Measurements from ENCODE around the gene ACKR2.

Gene ACKR2

DNA sequence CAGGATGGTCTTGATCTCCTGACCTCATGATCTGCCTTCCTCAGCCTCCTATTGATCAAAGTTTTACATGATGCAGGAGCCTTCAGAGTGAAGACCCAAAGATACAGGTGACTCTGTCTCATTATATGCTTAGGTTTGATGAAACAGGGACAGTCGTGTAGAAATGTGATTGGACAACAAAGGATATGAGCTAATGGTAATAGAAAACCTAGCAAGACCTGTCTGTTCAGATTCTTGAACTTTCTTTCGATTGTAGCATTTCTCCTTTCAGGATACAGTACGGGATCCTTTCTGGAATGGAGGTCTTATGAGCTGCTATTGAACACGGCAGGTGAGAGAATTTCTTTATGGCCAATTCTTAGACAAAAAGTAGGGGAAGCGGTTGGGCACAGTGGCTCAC, at the start of gene ACKR2:
ACKR2 (plus strand) TSS at position 244 of the 400 bp plus-strand sequence. CDS start 55,058 bp downstream, outside the sequence.
- Histone ChIP-seq H3K9me3 (ENCODE audit: low read length) (no peaks in the 10 kb centered on the region), H3K4me1 (ENCODE audit: insufficient read depth, low read length) (peaks cover 7% of the 10 kb centered on the region), H3K27me3 (ENCODE audit: insufficient read depth, low read length) (no peaks in the 10 kb centered on the region), H3K4me3 (ENCODE audit: low read length) (no peak within 1 kb of the TSS), H3K36me3 (ENCODE audit: insufficient read depth, low read length) (no peaks in the 10 kb centered on the region), H2AFZ (ENCODE audit: low read depth, low read length) (no peak within 1 kb of the TSS)

- no peak overlapping the region for H2AFZ ChIP-seq (ENCODE audit: low read depth, low read length)
- peaks cover 4% of the 10 kb centered on the region for H3K27me3 ChIP-seq (ENCODE audit: insufficient read depth, low read length)
- no peaks in the 10 kb centered on the region for H3K36me3 ChIP-seq (ENCODE audit: insufficient read depth, low read length)
- no peak overlapping the region for H3K4me3 ChIP-seq (ENCODE audit: low read length)
- no peaks in the 10 kb centered on the region for H3K9me3 ChIP-seq (ENCODE audit: low read length)
- peaks cover 5% of the 10 kb centered on the region for H3K4me1 ChIP-seq (ENCODE audit: insufficient read depth, low read length)
Observed at GRCh38 chr3:42762046-42762724, 47.1 kb upstream of the ACKR2 start.

DNA sequence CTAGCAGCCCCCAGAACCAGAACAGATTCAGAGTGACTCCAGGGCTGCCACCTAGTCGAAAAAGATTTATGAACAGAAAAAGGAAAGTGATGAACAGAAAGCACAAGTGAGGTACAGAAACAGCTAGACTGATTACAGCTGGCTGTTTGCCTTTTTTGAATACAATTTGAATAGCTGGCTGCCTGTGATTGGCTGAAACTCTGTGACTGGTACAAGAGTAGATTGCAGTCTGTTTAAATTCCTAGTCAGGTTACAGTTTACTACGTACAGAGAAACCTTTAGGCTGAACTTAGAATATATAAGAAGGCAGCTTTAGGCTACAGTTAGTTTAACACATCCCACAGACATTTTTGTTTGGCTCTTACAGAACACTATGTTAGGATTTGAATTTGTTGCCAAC, 46.2 kb upstream of the ACKR2 start:
- peaks cover 4% of the 10 kb centered on the region for H3K27me3 ChIP-seq (ENCODE audit: insufficient read depth, low read length)
- no peaks in the 10 kb centered on the region for H3K9me3 ChIP-seq (ENCODE audit: low read length)
- H3K36me3 ChIP-seq (ENCODE audit: insufficient read depth, low read length): no peaks in the 10 kb centered on the region
- peaks cover 5% of the 10 kb centered on the region for H3K4me1 ChIP-seq (ENCODE audit: insufficient read depth, low read length)
- no peak overlapping the region for H3K4me3 ChIP-seq (ENCODE audit: low read length)
- H2AFZ ChIP-seq (ENCODE audit: low read depth, low read length): no peak overlapping the region

DNA sequence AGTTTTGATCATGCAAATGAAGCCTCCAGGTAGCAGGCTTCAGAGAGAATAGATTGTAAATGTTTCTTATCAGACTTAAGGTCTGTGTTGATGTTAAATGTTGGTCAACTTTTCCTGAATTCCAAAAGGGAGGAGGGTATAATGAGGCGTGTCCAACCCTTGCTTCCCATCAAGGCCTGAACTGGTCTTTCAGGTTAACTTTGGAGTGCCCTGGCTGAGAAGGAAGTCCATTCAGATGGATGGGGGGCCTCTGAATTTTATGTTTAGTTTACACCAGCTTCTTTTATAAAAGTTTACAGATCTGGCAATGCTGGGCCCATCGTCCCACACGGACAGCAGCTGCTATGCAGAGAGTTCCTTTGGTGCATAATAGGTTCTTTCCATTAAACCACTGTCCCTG, 45.1 kb upstream of the ACKR2 start:
- peaks cover 4% of the 10 kb centered on the region for H3K27me3 ChIP-seq (ENCODE audit: insufficient read depth, low read length)
- no peak overlapping the region for H2AFZ ChIP-seq (ENCODE audit: low read depth, low read length)
- H3K9me3 ChIP-seq (ENCODE audit: low read length): no peaks in the 10 kb centered on the region
- no peaks in the 10 kb centered on the region for H3K36me3 ChIP-seq (ENCODE audit: insufficient read depth, low read length)
- peaks cover 5% of the 10 kb centered on the region for H3K4me1 ChIP-seq (ENCODE audit: insufficient read depth, low read length)
- no peak overlapping the region for H3K4me3 ChIP-seq (ENCODE audit: low read length)

- Histone ChIP-seq H3K4me1 (ENCODE audit: insufficient read depth, low read length) (peaks cover 5% of the 10 kb centered on the region), H3K9me3 (ENCODE audit: low read length) (no peaks in the 10 kb centered on the region), H2AFZ (ENCODE audit: low read depth, low read length) (no peak overlapping the region), H3K36me3 (ENCODE audit: insufficient read depth, low read length) (no peaks in the 10 kb centered on the region), H3K4me3 (ENCODE audit: low read length) (no peak overlapping the region), H3K27me3 (ENCODE audit: insufficient read depth, low read length) (peaks cover 4% of the 10 kb centered on the region)
Observed at GRCh38 chr3:42764561-42765295, 44.5 kb upstream of the ACKR2 start.

DNA sequence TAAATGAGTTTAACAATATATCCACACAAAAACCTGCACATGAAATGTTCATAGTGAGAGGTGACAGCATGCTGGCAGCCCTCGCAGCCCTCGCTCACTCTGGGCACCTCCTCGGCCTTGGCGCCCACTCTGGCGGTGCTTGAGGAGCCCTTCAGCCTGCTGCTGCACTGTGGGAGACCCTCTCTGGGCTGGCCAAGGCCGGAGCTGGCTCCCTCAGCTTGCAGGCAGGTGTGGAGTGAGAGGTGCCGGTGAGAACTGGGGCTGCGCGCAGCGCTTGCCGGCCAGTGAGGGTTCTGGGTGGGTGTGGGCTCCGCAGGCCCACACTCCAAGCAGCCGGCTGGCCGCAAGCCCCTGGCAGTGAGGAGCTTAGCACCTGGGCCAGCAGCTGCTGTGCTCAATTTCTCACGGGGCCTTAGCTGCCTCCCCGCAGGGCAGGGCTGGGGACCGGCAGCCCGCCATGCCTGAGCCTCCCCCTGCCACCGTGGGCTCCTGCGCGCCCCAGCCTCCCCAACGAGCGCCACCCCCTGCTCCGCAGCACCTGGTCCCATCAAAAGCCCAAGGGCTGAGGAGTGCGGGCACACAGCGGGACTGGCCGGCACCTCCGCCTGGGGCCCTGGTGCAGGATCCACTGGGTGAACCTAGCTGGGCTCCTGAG, 39.6 kb upstream of the ACKR2 start:
- H3K4me1 ChIP-seq (ENCODE audit: insufficient read depth, low read length): peaks cover 9% of the 10 kb centered on the region
- H3K36me3 ChIP-seq (ENCODE audit: insufficient read depth, low read length): no peaks in the 10 kb centered on the region
- no peak overlapping the region for H3K4me3 ChIP-seq (ENCODE audit: low read length)
- no peaks in the 10 kb centered on the region for H3K9me3 ChIP-seq (ENCODE audit: low read length)
- peaks cover 4% of the 10 kb centered on the region for H3K27me3 ChIP-seq (ENCODE audit: insufficient read depth, low read length)
- no peak overlapping the region for H2AFZ ChIP-seq (ENCODE audit: low read depth, low read length)

DNA sequence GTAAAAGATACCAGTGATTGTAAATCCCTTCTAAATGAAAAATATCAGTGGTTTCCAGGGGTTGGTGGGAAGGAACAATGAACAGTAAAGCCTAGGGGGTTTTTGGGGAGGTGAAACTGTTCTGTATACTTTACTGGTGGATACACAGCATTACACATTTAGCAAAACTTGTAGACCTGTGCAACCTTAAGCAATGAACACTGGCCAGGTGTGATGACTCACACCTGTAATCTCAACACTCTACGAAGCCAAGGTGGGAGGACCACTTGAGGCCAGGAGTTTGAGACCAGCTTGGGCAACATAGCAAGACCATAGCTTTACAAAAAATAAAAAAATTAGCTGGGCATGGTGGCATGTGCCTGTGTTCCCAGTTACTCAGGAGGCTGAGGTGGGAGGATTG, 38.0 kb upstream of the ACKR2 start:
- Histone ChIP-seq H3K36me3 (ENCODE audit: insufficient read depth, low read length) (peaks cover 2% of the 10 kb centered on the region), H2AFZ (ENCODE audit: low read depth, low read length) (no peak overlapping the region), H3K27me3 (ENCODE audit: insufficient read depth, low read length) (peaks cover under 1% of the 10 kb centered on the region), H3K4me3 (ENCODE audit: low read length) (no peak overlapping the region), H3K9me3 (ENCODE audit: low read length) (no peaks in the 10 kb centered on the region), H3K4me1 (ENCODE audit: insufficient read depth, low read length) (peaks cover 9% of the 10 kb centered on the region)

DNA sequence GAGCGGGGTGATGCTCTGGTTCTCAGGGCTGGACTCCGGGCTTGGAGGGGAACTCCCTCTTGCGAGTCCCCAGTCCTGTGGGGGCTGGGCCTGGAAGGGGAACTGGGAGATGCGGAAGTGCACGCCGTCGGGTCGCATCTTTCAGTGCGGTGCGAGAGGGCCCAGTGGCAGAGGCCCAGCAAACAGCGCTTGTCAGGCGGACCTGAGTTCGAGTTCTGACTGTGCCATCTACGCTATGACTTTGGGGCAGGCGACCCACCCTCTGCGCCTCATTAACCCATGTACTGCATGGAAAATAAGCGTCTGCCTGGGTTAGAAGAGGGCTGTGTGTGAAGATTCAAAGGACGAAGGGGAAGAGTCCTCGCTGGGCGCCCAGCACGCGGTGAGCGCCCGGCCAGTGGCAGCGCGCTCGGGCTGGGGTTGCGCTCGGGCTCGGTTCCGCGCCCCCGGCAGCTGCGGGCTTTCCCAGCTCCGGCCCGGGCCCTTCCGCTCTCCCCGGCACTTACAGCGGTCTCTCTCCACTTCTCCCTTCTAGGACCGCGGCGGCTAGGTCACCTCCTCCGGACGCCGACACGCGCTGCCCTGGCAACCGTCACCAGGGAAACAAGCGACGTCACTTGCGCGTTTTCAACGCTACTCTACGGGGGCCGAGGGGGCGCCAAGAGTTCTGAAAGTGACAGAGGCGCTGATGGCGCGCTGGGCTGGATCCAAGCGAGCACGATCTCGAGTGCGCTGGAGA, 36.4 kb upstream of the ACKR2 start, which contains the start of gene CCDC13:
CCDC13 (minus strand) TSS at position 584 of the 739 bp plus-strand sequence. CDS start 14,908 bp downstream, outside the sequence.
- H2AFZ ChIP-seq (ENCODE audit: low read depth, low read length): peak within 1 kb of the TSS; percentile 78
- peaks cover 9% of the 10 kb centered on the region for H3K4me1 ChIP-seq (ENCODE audit: insufficient read depth, low read length)
- H3K9me3 ChIP-seq (ENCODE audit: low read length): no peaks in the 10 kb centered on the region
- H3K27me3 ChIP-seq (ENCODE audit: insufficient read depth, low read length): no peaks in the 10 kb centered on the region
- peak within 1 kb of the TSS; percentile 90 for H3K4me3 ChIP-seq (ENCODE audit: low read length)
- H3K36me3 ChIP-seq (ENCODE audit: insufficient read depth, low read length): peaks cover 2% of the 10 kb centered on the region

DNA sequence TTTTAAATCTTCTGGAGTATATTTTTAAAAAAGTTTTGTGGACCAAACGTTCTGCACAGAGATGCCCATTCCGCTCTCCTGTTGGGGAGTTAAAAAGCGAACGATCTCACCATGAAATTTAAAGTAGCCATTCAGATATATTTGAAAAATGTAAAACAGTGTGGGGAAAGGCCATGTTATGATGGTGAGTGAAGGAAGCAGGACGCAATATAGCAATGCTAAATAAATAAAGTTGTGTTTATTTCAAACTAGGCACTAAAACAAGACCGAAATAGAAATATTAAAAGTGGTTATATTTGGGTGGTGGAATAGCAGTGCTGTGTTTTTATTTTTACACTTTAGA, 35.9 kb upstream of the ACKR2 start:
- Histone ChIP-seq H3K9me3 (ENCODE audit: low read length) (no peaks in the 10 kb centered on the region), H3K36me3 (ENCODE audit: insufficient read depth, low read length) (peaks cover 2% of the 10 kb centered on the region), H3K4me1 (ENCODE audit: insufficient read depth, low read length) (peaks cover 9% of the 10 kb centered on the region), H2AFZ (ENCODE audit: low read depth, low read length) (peak overlapping the region; percentile 78), H3K27me3 (ENCODE audit: insufficient read depth, low read length) (no peaks in the 10 kb centered on the region), H3K4me3 (ENCODE audit: low read length) (peak overlapping the region; percentile 90)

DNA sequence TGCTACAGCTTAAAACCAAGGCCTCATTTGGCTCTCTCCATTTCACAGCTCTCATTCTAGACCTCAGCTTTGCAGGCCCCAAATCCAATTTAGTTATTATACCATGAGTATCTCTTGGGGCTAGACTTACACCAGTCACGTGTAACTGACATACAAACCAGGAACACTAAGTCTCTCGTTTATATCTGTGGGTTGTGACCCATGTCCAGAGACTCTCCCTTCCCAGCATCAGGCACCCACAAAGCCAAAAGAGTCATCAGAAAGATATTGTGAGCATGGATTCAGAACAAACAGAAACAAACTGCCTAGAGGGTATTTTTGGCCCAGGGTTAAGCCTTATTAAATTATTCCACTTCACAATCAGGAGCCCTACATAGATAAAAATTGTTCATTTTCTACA, 30.6 kb upstream of the ACKR2 start:
- H3K4me1 ChIP-seq (ENCODE audit: insufficient read depth, low read length): peaks cover 2% of the 10 kb centered on the region
- no peak overlapping the region for H2AFZ ChIP-seq (ENCODE audit: low read depth, low read length)
- peaks cover 16% of the 10 kb centered on the region for H3K36me3 ChIP-seq (ENCODE audit: insufficient read depth, low read length)
- no peaks in the 10 kb centered on the region for H3K9me3 ChIP-seq (ENCODE audit: low read length)
- no peak overlapping the region for H3K4me3 ChIP-seq (ENCODE audit: low read length)
- no peaks in the 10 kb centered on the region for H3K27me3 ChIP-seq (ENCODE audit: insufficient read depth, low read length)

DNA sequence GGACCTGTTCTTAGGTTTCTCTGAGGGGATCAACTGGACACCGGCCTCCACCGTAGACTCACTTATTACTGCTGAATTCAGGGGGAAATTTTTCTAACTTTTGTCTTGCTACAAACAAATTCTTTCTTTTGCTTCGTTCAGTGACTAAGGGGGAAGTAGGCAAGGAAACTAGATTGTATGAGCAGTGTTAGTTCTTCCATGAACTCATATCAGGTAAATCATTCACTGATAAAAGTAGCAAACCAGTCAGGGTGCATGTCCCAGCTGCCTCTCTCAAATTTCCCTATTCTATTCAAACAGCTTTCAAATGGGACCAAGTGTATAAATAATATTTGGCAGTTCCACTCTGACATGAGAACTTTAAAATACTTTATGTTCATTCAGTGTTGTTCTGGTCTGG, 28.8 kb upstream of the ACKR2 start:
- no peaks in the 10 kb centered on the region for H3K27me3 ChIP-seq (ENCODE audit: insufficient read depth, low read length)
- peaks cover 2% of the 10 kb centered on the region for H3K4me1 ChIP-seq (ENCODE audit: insufficient read depth, low read length)
- H2AFZ ChIP-seq (ENCODE audit: low read depth, low read length): no peak overlapping the region
- H3K9me3 ChIP-seq (ENCODE audit: low read length): no peaks in the 10 kb centered on the region
- no peak overlapping the region for H3K4me3 ChIP-seq (ENCODE audit: low read length)
- peaks cover 27% of the 10 kb centered on the region for H3K36me3 ChIP-seq (ENCODE audit: insufficient read depth, low read length)

DNA sequence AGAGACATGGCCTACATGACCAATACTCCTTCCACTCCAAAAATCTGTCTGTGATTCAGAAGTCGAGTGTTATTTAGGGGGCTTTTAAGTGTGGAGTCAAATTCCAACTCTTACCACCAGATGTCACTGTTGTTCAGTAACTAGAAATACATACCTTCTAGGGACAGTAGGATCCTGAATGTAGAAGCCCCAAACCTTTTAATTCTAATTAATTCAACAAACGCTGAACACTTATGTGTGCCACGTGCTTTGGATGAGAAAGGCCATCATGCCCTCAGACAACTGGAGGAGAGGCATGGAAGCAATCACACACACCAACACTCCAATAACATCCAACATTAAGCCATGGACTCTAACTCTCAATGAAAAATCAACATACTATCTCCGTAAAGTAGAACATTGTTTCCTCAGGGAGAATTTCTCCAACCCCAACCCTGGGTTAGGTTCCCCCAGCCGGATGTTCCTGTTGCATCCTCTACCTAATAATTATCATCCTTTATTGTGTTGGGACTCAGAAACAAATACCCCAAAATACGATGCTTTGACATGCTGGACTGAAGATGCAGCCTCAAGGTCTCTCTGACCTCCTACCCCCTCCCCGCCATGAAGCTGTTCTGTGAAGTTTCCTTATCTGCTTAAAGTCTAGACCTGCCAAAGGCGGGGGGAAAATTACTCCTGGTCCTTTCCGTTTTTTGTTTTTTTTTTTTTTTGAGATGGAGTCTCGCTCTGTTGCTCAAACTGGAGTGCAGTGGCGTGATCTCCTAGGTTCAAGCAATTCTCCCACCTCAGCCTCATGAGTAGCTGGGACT, 28.1 kb upstream of the ACKR2 start:
- Histone ChIP-seq H3K36me3 (ENCODE audit: insufficient read depth, low read length) (peaks cover 32% of the 10 kb centered on the region), H3K4me1 (ENCODE audit: insufficient read depth, low read length) (peaks cover 2% of the 10 kb centered on the region), H3K4me3 (ENCODE audit: low read length) (no peak overlapping the region), H3K9me3 (ENCODE audit: low read length) (no peaks in the 10 kb centered on the region), H3K27me3 (ENCODE audit: insufficient read depth, low read length) (no peaks in the 10 kb centered on the region), H2AFZ (ENCODE audit: low read depth, low read length) (no peak overlapping the region)
